HG03565 (cell line): ENCODE measurements around the gene KREMEN1.
"Not testable (repeated sequence)": the region's sequence is repeated elsewhere in the genome, so short reads cannot be mapped to it uniquely, and the experiment has no call there.

ENCODE experiments used
- ATAC-seq: cut with Tn5 transposase; IDR thresholded peaks from one replicate; pipeline ENCODE4 v1.9.1; 2021; ENCODE audit warnings: mild to moderate bottlenecking, moderate library complexity; ENCODE audit not compliant: unreplicated experiment

KREMEN1 gene

GRCh38 chr22:29078036-29078868 is 5.4 kb downstream of the KREMEN1 start:
- ATAC-seq: no peak

- no peak for ATAC-seq
These were observed 6.0 kb downstream of the KREMEN1 start for GRCh38 chr22:29078869-29079207.

GRCh38 chr22:29079218-29079901 is 6.5 kb downstream of the KREMEN1 start:
- no peak for ATAC-seq

GRCh38 chr22:29080106-29080975 is 7.5 kb downstream of the KREMEN1 start:
- ATAC-seq: no peak

GRCh38 chr22:29081517-29082236 is 8.8 kb downstream of the KREMEN1 start:
- no peak for ATAC-seq

- no peak for ATAC-seq
These were observed 10.2 kb downstream of the KREMEN1 start for GRCh38 chr22:29082826-29083545.

- ATAC-seq: not testable (repeated sequence)
These were observed 10.7 kb downstream of the KREMEN1 start for GRCh38 chr22:29083576-29083932.

- no peak for ATAC-seq
These were observed 11.2 kb downstream of the KREMEN1 start for GRCh38 chr22:29083933-29084591.

GRCh38 chr22:29087012-29087411 is 14.2 kb downstream of the KREMEN1 start:
- ATAC-seq: no peak

- ATAC-seq: no peak
These were observed 16.0 kb downstream of the KREMEN1 start for GRCh38 chr22:29088809-29089208.

- no peak for ATAC-seq
These were observed 16.7 kb downstream of the KREMEN1 start for GRCh38 chr22:29089507-29089906.

GRCh38 chr22:29090039-29090438 is 17.2 kb downstream of the KREMEN1 start:
- no peak for ATAC-seq

GRCh38 chr22:29092243-29092642 is 19.4 kb downstream of the KREMEN1 start:
- ATAC-seq: no peak

- no peak for ATAC-seq
These were observed 20.2 kb downstream of the KREMEN1 start for GRCh38 chr22:29093030-29093429.

GRCh38 chr22:29093501-29094300 is 20.9 kb downstream of the KREMEN1 start:
- ATAC-seq: no peak

GRCh38 chr22:29095459-29095858 is 22.6 kb downstream of the KREMEN1 start:
- no peak for ATAC-seq

- no peak for ATAC-seq
These were observed 24.2 kb downstream of the KREMEN1 start for GRCh38 chr22:29096736-29097669.

- no peak for ATAC-seq
These were observed 25.5 kb downstream of the KREMEN1 start for GRCh38 chr22:29098296-29098695.
